NCI-H2227 (cell line): ENCODE measurements around the gene SLC26A8.

ENCODE experiments used
- DNase-seq: peaks from one replicate; lab custom pipeline; 2025; ENCODE audit not compliant: unreplicated experiment; lab: John Stamatoyannopoulos, UW

The SLC26A8 gene

GRCh38 chr6:36023996-36024795, at the start of gene SLC26A8:
Gene SLC26A8, minus strand, starts transcription at chr6:36024641. Its CDS starts 4,934 bp downstream, at chr6:36019707.
- no peak for DNase-seq

- no peak for DNase-seq
Measured at GRCh38 chr6:36073587-36073986, 49.1 kb upstream of the SLC26A8 start.

GRCh38 chr6:36072681-36073080, 48.2 kb upstream of the SLC26A8 start:
- DNase-seq, result no peak

GRCh38 chr6:36071714-36072113, 47.3 kb upstream of the SLC26A8 start:
- no peak for DNase-seq

GRCh38 chr6:36071281-36071680, 46.8 kb upstream of the SLC26A8 start:
- DNase-seq, result no peak

GRCh38 chr6:36070252-36070651, 45.8 kb upstream of the SLC26A8 start:
- no peak for DNase-seq

GRCh38 chr6:36069573-36069972, 45.1 kb upstream of the SLC26A8 start:
- DNase-seq, result peak; percentile 15

GRCh38 chr6:36068586-36068985, 44.1 kb upstream of the SLC26A8 start:
- DNase-seq, result no peak

- no peak for DNase-seq
Measured at GRCh38 chr6:36068012-36068392, 43.6 kb upstream of the SLC26A8 start.

GRCh38 chr6:36067374-36068011, 43.1 kb upstream of the SLC26A8 start:
- DNase-seq, result no peak

GRCh38 chr6:36066817-36067216, 42.4 kb upstream of the SLC26A8 start:
- no peak for DNase-seq

- DNase-seq, result no peak
Measured at GRCh38 chr6:36065916-36066315, 41.5 kb upstream of the SLC26A8 start.

- no peak for DNase-seq
Measured at GRCh38 chr6:36064770-36065396, 40.4 kb upstream of the SLC26A8 start.

- no peak for DNase-seq
Measured at GRCh38 chr6:36063318-36064060, 39.0 kb upstream of the SLC26A8 start.

- DNase-seq, result no peak
Measured at GRCh38 chr6:36062247-36062646, 37.8 kb upstream of the SLC26A8 start.

GRCh38 chr6:36061236-36061635, 36.8 kb upstream of the SLC26A8 start:
- DNase-seq, result no peak

GRCh38 chr6:36056178-36056577, 31.7 kb upstream of the SLC26A8 start:
- no peak for DNase-seq

GRCh38 chr6:36054956-36055355, 30.5 kb upstream of the SLC26A8 start:
- DNase-seq, result no peak

GRCh38 chr6:36054415-36054814, 30.0 kb upstream of the SLC26A8 start:
- no peak for DNase-seq

GRCh38 chr6:36053878-36054277, 29.4 kb upstream of the SLC26A8 start:
- DNase-seq, result no peak

- no peak for DNase-seq
Measured at GRCh38 chr6:36052097-36052496, 27.7 kb upstream of the SLC26A8 start.
